K562 (cell line): ENCODE results near the gene HYOU1. TPM values are rescaled to one million over a fixed set of nuclear protein-coding genes. Genes with fewer than 3 reads are reported as not detected.
A peak's percentile ranks its signal among the peaks of the same experiment; 100 is the strongest.

Experiments
- ATAC-seq: fragments of 200-7000 bp; cut with Tn5 transposase; 3 replicates; pipeline ENCODE4 v1.9.1; 2020; ENCODE audit warnings: moderate library complexity
- BruUV-seq: library from RNA; stranded (reverse); fragments of 400-500 nt; replicated peaks from 2 replicates; lab custom pipeline; 2021; lab: Mats Ljungman, UMichigan
- CTCF ChIA-PET: fragments of 300-600 bp; formaldehyde crosslinking; extraction: SDS; loops from one replicate; lab custom pipeline; 2021; ENCODE audit warnings: low intra/inter-chr PET ratio; lab: Yijun Ruan, JAX
- POLR2A ChIA-PET: fragments of 300-600, 350-650 bp; sonication (Branson Sonifier 250); formaldehyde crosslinking; extraction: SDS; loops from one replicate; lab custom pipeline; 2021; ENCODE audit warnings: antibody characterized with exemption, inconsistent platforms; lab: Yijun Ruan, JAX
- DNase-seq, 4 experiments: peaks; one replicate each; pipeline versions ENCODE4 v3.0.0 to v3.0.0-alpha.2; 2011 to 2018; ENCODE audit warnings: low spot score in 3 of 4, mixed read lengths in 3 of 4; ENCODE audit errors: extremely low read depth in 1 of 4
- FAIRE-seq: peaks from 2 replicates; lab custom pipeline; 2011; peaks lifted over from hg19 to GRCh38; lab: Jason Lieb, UNC
- H2AFZ ChIP-seq: 2 replicates; pipeline ENCODE4 v1.6.0; 2011; ENCODE audit warnings: low read depth, low read length, control low read depth, inconsistent platforms
- H3K27ac ChIP-seq: fragments of 200-600 bp; 3 replicates; pipeline ENCODE4 v1.8.0; 2011; ENCODE audit warnings: low read depth, mild to moderate bottlenecking, control low read depth, inconsistent platforms, low read length, moderate library complexity, mixed read lengths; ENCODE audit errors: extremely low read depth
- H3K27me3 ChIP-seq, 2 experiments: fragments of 300-600 bp in 1 of 2; 2 replicates in 1 of 2; 3 replicates in 1 of 2; pipeline versions ENCODE4 v1.6.0 to v1.8.0; 2011; ENCODE audit warnings: inconsistent platforms in 2 of 2, low read length in 2 of 2, mild to moderate bottlenecking in 1 of 2, mixed read lengths in 1 of 2, moderate library complexity in 1 of 2; ENCODE audit not compliant: control insufficient read depth in 2 of 2, insufficient read depth in 2 of 2
- H3K36me3 ChIP-seq: fragments of 300-600 bp; 3 replicates; pipeline ENCODE4 v1.8.0; 2011; ENCODE audit warnings: mild to moderate bottlenecking, low read length, inconsistent platforms; ENCODE audit not compliant: control insufficient read depth, insufficient read depth
- H3K4me1 ChIP-seq, 2 experiments: fragments of 200-600 bp in 1 of 2; replicated peaks in 1 of 2; 2 replicates in 1 of 2; 3 replicates in 1 of 2; pipeline versions ENCODE4 v1.5.1 to v1.8.0; 2011; ENCODE audit warnings: inconsistent platforms in 2 of 2, low read length in 2 of 2, mild to moderate bottlenecking in 1 of 2, mixed read lengths in 1 of 2, moderate library complexity in 1 of 2; ENCODE audit not compliant: control insufficient read depth in 2 of 2, insufficient read depth in 2 of 2
- H3K4me2 ChIP-seq: 2 replicates; pipeline ENCODE4 v1.6.1; 2011; ENCODE audit warnings: low read length, control low read depth, inconsistent platforms, mixed read lengths; ENCODE audit not compliant: insufficient read depth
- H3K4me3 ChIP-seq: fragments of 200-600 bp; sonication (generic), shearing (Covaris generic); 2 replicates; pipeline ENCODE4 v1.5.1; 2016; ENCODE audit warnings: control low read depth, inconsistent platforms
- H3K79me2 ChIP-seq: fragments of 200-600 bp; 3 replicates; pipeline ENCODE4 v1.8.0; 2011; ENCODE audit warnings: low read length, inconsistent platforms; ENCODE audit not compliant: control insufficient read depth, insufficient read depth
- H3K9ac ChIP-seq, 2 experiments: 2 replicates each; pipeline versions ENCODE4 v1.6.0 to v1.6.1; 2011; ENCODE audit warnings: low read depth in 2 of 2, low read length in 2 of 2, control low read depth in 1 of 2, inconsistent platforms in 1 of 2, mild to moderate bottlenecking in 1 of 2, mixed read lengths in 1 of 2; ENCODE audit not compliant: insufficient read depth in 1 of 2
- H3K9me1 ChIP-seq: one replicate; pipeline ENCODE4 v1.6.0; 2011; ENCODE audit warnings: inconsistent platforms, mild to moderate bottlenecking, low read length, moderate library complexity; ENCODE audit not compliant: control insufficient read depth, insufficient read depth
- H3K9me3 ChIP-seq: replicated peaks from 2 replicates; pipeline ENCODE4 v1.5.1; 2011; ENCODE audit warnings: low read depth, low read length, inconsistent platforms; ENCODE audit not compliant: control insufficient read depth, insufficient read depth
- H4K20me1 ChIP-seq: replicated peaks from 2 replicates; pipeline ENCODE4 v1.6.1; 2011; ENCODE audit warnings: low read length, inconsistent platforms, mixed read lengths; ENCODE audit not compliant: control insufficient read depth, insufficient read depth
- JUND ChIP-seq, 2 experiments: IDR thresholded peaks; 2 replicates in 1 of 2; 3 replicates in 1 of 2; pipeline ENCODE4 v1.6.1; 2011; ENCODE audit warnings: borderline replicate concordance in 2 of 2, low read depth in 2 of 2, low read length in 2 of 2, improper control_type of control experiment in 1 of 2, missing biosample characterization in 1 of 2, missing genetic modification characterization in 1 of 2, missing genetic modification reagents in 1 of 2
- NRF1 ChIP-seq, 2 experiments: fragments of 450-650 bp; IDR thresholded peaks in 1 of 2; conservative IDR thresholded peaks in 1 of 2; 2 replicates each; pipeline ENCODE4 v1.6.1; 2014; ENCODE audit warnings: mild to moderate bottlenecking in 2 of 2
- PBX2 ChIP-seq, 2 experiments: IDR thresholded peaks in 1 of 2; conservative IDR thresholded peaks in 1 of 2; 2 replicates each; pipeline ENCODE4 v1.6.1; 2016; ENCODE audit warnings: low read depth in 2 of 2, mild to moderate bottlenecking in 1 of 2, missing compliant biosample characterization in 1 of 2, missing genetic modification characterization in 1 of 2, moderate library complexity in 1 of 2
- POLR2AphosphoS2 ChIP-seq: IDR thresholded peaks from 2 replicates; pipeline ENCODE4 v1.6.1; 2012; ENCODE audit warnings: low read length, improper control_type of control experiment
- ZBTB1 ChIP-seq: sonication (generic); formaldehyde crosslinking; IDR thresholded peaks from 2 replicates; pipeline ENCODE4 v1.8.1; 2023; ENCODE audit warnings: missing genetic modification reagents, low read depth, mild to moderate bottlenecking, borderline replicate concordance
- WGBS: fragments of 100-300 bp; shearing (Covaris generic); methylation state at CpG from one replicate; pipeline ENCODE4 v1.1.6; 2016; ENCODE audit warnings: low coverage, mixed read lengths; ENCODE audit not compliant: insufficient coverage; ENCODE audit errors: missing lambda C conversion rate; 5-methylcytosine and 5-hydroxymethylcytosine counted together
- in situ Hi-C: fragments of 300-500 bp; cut with MboI; formaldehyde crosslinking; loops from 4 replicates; pipeline ENCODE4 v1.15.0; 2018; ENCODE audit warnings: inconsistent platforms, mixed read lengths
- intact Hi-C: fragments of 100-400 bp; cut with micrococcal nuclease; formaldehyde crosslinking; loops from 2 replicates; pipeline ENCODE4 v1.14.2; 2022
- polyA plus RNA-seq, 8 experiments: library from polyadenylated mRNA; depleted of rRNA in 4 of 8; stranded (reverse) in 5 of 8; unstranded in 3 of 8; fragments of >200 nt; fragmentation: Nextera tagmentation in 2 of 8; fragmentation: Illumina TruSeq in 1 of 8; extraction: Ambion mirVana in 2 of 8; extraction: Trizol in 1 of 8; gene quantifications; 2 replicates each; pipeline versions ENCODE4 v1.2.1 to v1.2.3, GENCODE V29; 2011 to 2014; ENCODE audit warnings: inconsistent platforms in 1 of 8, missing spikeins in 1 of 8
- total RNA-seq, 7 experiments: library from RNA; depleted of rRNA in 6 of 7; stranded (reverse); fragments of >200 nt in 6 of 7; fragmentation: Illumina TruSeq in 2 of 7; extraction: Trizol in 2 of 7; gene quantifications; 2 replicates each; pipeline versions ENCODE4 v1.2.1 to v1.2.3, GENCODE V29; 2011 to 2021; ENCODE audit warnings: low replicate concordance in 1 of 7
- TF ChIP-seq, protein P1 (sequence below), 2 experiments: fragments of 450-650 bp; IDR thresholded peaks; 2 replicates each; pipeline ENCODE4 v1.6.1; 2016
- TF ChIP-seq, protein P2 (sequence below): fragments of 450-650 bp; IDR thresholded peaks from 2 replicates; pipeline ENCODE4 v1.7.1; 2018; ENCODE audit warnings: mild to moderate bottlenecking, low read depth; ENCODE audit not compliant: partially characterized antibody

HYOU1 gene
- total and polyA plus RNA-seq, 9 of the 15 experiments (the other 6 are each of a cell fraction or from before 2014, with no cell fraction given) = 19.5 to 197 (median 128) TPM

DNA sequence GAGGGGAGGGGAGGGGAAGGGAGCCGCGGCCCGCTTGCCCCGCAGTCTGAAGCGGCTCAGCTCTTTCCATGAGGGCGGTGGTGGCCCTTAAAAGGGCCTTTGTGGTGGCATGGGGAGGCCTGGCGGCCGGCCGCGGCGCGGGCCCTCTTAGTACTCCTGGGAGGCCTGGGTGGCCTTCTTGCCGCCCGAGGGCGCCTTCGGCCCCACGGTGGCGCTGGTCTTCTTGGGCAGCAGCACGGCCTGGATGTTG, 37.7 kb upstream of the HYOU1 start (continued):
- no peak for TF ChIP-seq ZBTB1

- DNase-seq (peak; percentile 6 to 65 (median 38)), ATAC-seq (peak; percentile 7), FAIRE-seq (no peak)
- Histone ChIP-seq H3K27me3 (no peaks in the 10 kb centered on the region; a peak in 1 of 5 replicates), H4K20me1 (peaks cover 25% of the 10 kb centered on the region), H3K9me1 (no peaks in the 10 kb centered on the region), H3K27ac (peak overlapping the region; percentile 95), H3K4me1 (peaks cover 23 to 32% of the 10 kb centered on the region in 2 experiments), H3K4me3 (peak overlapping the region; percentile 94), H3K79me2 (peaks cover 62% of the 10 kb centered on the region), H3K4me2 (peak overlapping the region; percentile 98), H3K9ac (peak overlapping the region; percentile 94 to 99), H3K36me3 (peaks cover 80% of the 10 kb centered on the region), H2AFZ (no peak overlapping the region), H3K9me3 (no peaks in the 10 kb centered on the region)
- 1% methylated on average over 52 of the region's 81 CpGs for WGBS
- intact Hi-C loops (loop anchor here (2.0 kb wide), 2 partner anchors 37 to 165 kb away; partner anchors contain the start of gene HYOU1), in situ Hi-C loops (no loop called here)
- no TSS peak for BruUV-seq
- ChIA-PET POLR2A (interaction anchor here (0.6 to 5.5 kb wide), 61 partner anchors 8 to 705 kb away, joined by 3 to 75 read pairs (median 4); partner anchors contain the start of genes ABCG4, C2CD2L, CBL and DPAGT1), CTCF (interaction anchor here (1.3 kb wide), 1 partner anchor 103 kb away, joined by 6 read pairs; no protein-coding TSS in a partner anchor)
- 0 out of 4 replicates have a peak, but pooled peaks of 1 of the 2 experiments have one; percentile 11 for TF ChIP-seq NRF1 (conservative IDR thresholded peaks at IDR 0.05 in 1 of 2, IDR thresholded peaks at IDR 0.05 in 1 of 2)
- TF ChIP-seq, protein P1, sequence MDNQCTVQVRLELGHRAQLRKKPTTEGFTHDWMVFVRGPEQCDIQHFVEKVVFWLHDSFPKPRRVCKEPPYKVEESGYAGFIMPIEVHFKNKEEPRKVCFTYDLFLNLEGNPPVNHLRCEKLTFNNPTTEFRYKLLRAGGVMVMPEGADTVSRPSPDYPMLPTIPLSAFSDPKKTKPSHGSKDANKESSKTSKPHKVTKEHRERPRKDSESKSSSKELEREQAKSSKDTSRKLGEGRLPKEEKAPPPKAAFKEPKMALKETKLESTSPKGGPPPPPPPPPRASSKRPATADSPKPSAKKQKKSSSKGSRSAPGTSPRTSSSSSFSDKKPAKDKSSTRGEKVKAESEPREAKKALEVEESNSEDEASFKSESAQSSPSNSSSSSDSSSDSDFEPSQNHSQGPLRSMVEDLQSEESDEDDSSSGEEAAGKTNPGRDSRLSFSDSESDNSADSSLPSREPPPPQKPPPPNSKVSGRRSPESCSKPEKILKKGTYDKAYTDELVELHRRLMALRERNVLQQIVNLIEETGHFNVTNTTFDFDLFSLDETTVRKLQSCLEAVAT (IDR thresholded peaks at IDR 0.05) = peak in 1 of 2 experiments; percentile 46; a peak in 3 of 4 replicates
- no peak for TF ChIP-seq JUND (IDR thresholded peaks at IDR 0.05; ENCODE audit: borderline replicate concordance, low read depth, low read length)
- TF ChIP-seq JUND (tag; IDR thresholded peaks at IDR 0.05; ENCODE audit: borderline replicate concordance, low read depth, low read length) = no peak
- TF ChIP-seq POLR2AphosphoS2 = peak; percentile 93
- TF ChIP-seq PBX2 (CRISPR knock-in tag; IDR thresholded peaks at IDR 0.05; ENCODE audit: low read depth) = no peak
- TF ChIP-seq PBX2 (tag; conservative IDR thresholded peaks at IDR 0.05; ENCODE audit: low read depth) = no peak
- TF ChIP-seq, protein P2, sequence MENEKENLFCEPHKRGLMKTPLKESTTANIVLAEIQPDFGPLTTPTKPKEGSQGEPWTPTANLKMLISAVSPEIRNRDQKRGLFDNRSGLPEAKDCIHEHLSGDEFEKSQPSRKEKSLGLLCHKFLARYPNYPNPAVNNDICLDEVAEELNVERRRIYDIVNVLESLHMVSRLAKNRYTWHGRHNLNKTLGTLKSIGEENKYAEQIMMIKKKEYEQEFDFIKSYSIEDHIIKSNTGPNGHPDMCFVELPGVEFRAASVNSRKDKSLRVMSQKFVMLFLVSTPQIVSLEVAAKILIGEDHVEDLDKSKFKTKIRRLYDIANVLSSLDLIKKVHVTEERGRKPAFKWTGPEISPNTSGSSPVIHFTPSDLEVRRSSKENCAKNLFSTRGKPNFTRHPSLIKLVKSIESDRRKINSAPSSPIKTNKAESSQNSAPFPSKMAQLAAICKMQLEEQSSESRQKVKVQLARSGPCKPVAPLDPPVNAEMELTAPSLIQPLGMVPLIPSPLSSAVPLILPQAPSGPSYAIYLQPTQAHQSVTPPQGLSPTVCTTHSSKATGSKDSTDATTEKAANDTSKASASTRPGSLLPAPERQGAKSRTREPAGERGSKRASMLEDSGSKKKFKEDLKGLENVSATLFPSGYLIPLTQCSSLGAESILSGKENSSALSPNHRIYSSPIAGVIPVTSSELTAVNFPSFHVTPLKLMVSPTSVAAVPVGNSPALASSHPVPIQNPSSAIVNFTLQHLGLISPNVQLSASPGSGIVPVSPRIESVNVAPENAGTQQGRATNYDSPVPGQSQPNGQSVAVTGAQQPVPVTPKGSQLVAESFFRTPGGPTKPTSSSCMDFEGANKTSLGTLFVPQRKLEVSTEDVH = peak; percentile 40
Observed at GRCh38 chr11:119093942-119094815, 37.2 kb upstream of the HYOU1 start.
